Fibroblast of the aortic adventitia (primary cell): Measurements from ENCODE around the gene SMOC1. TPM values are rescaled to one million over a fixed set of nuclear protein-coding genes. Genes with fewer than 3 reads are reported as not detected.

ENCODE experiments used
- DNase-seq: peaks from one replicate; pipeline ENCODE4 v3.0.0-alpha.2; 2010; ENCODE audit warnings: low read depth
- H3K4me3 ChIP-seq: 2 replicates; pipeline ENCODE4 v1.5.1; 2011; ENCODE audit warnings: low read depth, mild to moderate bottlenecking, control low read depth, low read length, moderate library complexity
- total RNA-seq: library from RNA; depleted of rRNA; stranded (reverse); fragments of >200 nt; gene quantifications from 2 replicates; pipeline ENCODE4 v1.2.3, GENCODE V29; 2012; ENCODE audit warnings: low replicate concordance
- TF ChIP-seq, protein P1 (sequence below): IDR thresholded peaks from 2 replicates; pipeline ENCODE4 v1.5.1; 2011; ENCODE audit warnings: mild to moderate bottlenecking, low read length, control low read depth, inconsistent platforms; ENCODE audit not compliant: insufficient read depth

Gene SMOC1
- total RNA-seq, 1 donor: 1.1 TPM

DNA sequence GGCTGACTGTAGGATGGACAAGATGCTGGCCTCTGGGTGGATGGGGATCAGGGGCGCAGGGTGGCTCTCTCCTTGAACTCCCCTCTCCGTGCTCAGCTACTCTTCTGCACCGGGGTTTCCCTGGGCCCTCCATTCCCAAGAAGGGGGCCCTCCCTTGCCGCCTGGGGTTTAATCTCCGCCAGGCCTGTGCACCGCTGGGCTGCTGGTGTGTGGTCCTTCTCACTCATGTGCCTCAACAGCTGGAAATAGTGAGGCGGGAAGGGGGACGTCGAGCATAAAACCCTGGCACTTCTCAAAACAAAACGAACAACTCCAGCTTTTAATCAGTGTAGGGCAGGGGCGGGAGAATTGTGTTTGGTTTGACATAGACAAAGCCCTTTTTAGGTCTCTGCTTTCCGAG is 19.0 kb upstream of the SMOC1 start:
- TF ChIP-seq, protein P1, sequence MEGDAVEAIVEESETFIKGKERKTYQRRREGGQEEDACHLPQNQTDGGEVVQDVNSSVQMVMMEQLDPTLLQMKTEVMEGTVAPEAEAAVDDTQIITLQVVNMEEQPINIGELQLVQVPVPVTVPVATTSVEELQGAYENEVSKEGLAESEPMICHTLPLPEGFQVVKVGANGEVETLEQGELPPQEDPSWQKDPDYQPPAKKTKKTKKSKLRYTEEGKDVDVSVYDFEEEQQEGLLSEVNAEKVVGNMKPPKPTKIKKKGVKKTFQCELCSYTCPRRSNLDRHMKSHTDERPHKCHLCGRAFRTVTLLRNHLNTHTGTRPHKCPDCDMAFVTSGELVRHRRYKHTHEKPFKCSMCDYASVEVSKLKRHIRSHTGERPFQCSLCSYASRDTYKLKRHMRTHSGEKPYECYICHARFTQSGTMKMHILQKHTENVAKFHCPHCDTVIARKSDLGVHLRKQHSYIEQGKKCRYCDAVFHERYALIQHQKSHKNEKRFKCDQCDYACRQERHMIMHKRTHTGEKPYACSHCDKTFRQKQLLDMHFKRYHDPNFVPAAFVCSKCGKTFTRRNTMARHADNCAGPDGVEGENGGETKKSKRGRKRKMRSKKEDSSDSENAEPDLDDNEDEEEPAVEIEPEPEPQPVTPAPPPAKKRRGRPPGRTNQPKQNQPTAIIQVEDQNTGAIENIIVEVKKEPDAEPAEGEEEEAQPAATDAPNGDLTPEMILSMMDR: no peak
- no peak for DNase-seq

DNA sequence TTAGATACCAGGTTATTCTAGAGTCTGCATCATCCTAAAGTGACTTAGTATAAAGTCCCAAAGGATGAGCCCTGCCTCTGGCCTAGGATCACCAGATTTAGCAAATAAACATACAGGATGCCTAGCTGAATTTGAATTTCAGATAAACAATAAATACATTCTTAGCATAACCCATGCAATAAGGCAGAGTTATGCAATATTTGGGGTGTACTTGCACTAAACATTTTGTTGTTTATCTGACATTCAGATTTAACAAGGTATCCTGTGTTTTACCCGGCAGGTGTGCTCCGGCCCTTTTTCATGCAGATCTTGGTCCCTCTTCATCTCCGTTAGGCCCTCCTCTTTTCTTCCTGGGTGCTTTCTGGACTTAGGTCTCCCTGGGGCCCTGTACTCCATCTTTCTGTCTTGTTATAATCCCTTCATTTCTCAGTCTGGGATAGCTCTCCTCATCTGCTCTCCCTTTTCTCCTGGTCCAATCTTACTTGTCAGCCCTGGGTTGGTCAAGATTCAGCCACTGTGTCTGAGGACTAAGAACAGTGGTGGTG is 18.1 kb upstream of the SMOC1 start:
- TF ChIP-seq, protein P1: no peak
- no peak for DNase-seq
- no peak overlapping the region for H3K4me3 ChIP-seq

More for the DNA sequence above, 19.0 kb upstream of the SMOC1 start:
- H3K4me3 ChIP-seq: no peak overlapping the region

DNA sequence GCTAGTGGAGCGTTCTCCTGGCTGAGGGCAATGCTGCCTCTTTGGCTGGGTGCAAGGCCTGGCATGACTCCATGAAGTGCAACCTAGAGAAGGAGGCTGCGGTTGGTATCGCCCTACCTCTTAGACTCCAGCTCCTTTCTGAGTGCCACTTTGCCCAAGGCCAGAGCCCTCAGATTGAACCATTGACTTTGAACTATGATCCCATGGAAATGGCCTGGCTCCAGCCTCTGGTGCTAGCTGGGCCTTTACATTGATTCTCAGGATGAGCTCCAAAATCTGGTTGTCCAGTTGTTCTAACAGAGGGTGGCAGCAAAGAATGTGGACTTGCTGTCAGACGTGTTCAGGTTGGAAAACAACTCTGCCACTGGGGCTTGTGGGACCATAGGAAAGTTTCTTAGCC is 16.1 kb upstream of the SMOC1 start:
- TF ChIP-seq, protein P1: no peak
- no peak overlapping the region for H3K4me3 ChIP-seq
- no peak for DNase-seq

DNA sequence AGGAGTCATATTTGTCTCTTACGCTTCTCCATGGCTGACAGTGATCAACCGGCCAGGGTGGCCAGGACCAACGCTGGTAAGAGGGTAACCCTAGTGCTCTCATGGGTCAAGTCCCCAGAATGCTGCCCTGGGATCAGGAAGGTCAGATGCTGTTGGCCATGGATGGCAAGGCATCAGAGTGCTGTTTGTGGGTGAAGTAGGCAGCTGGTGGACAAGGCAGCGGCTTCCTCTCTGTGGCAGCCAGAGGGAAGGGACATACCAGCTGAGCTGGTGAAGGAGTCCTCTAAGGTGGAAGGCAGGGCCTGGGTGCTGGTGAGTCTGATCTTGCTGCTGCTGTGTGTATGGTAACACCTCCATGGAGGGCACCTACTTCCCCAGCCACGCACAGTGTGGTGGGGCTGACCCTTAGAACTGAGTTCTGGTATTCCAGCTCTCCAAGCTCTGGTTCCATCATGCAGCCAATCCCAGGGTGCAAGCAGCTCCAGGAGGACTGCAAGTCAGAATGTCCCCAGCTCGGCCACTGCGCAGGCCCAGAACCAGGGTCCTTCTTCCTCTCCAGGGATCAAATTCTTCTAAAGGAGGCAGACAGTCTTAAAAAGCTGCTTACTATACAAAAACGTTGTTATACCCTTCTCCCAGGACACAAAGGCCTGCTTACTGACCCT is 13.4 kb upstream of the SMOC1 start:
- no peak overlapping the region for H3K4me3 ChIP-seq
- no peak for DNase-seq
- TF ChIP-seq, protein P1: no peak

DNA sequence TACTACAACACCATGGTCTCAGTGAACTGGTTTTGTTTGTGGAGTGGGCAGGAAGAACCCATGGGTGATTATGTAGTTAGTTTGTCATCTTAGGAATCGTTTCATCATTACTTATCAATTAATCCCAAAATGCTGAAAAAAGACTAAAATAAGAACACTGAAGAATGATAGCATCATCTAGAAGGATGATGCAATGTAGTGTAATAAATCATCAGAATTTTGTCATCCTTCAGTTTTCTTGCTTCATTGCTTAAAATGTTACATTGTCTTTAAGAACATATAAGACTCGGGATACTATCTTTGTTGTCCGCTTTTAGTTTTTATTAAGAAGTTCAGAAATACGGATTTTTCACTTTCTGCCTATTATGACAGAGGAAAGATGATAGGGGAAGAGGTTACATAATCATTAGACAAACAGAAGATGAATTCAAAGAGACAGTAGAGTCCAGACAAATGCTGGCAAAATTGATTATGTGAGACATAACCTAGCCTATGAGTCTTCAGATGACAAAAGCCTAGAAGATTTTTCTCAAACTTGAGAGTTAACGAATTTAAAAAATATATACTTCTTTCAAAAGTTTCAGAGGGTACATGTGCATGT is 10.8 kb upstream of the SMOC1 start:
- H3K4me3 ChIP-seq: no peak overlapping the region
- no peak for DNase-seq
- TF ChIP-seq, protein P1: no peak

DNA sequence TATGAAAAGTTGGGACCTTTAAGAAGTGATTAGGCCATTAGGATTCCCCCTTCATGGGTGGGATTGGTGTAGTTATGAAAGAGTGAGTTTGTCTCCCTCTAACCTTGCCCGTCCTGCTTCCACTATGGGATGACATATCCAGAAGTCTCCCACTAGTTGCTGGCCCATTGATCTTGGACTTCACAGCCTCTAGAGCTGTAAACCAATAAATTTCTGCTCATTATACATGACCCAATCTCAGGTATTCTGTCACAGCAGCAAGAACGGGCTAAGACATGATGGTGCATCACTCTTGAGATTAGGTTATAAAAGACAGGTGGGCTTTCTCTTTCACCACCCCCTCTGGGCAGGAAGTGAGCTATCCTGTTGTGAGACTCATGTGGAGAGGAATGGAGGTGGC is 8.6 kb upstream of the SMOC1 start:
- TF ChIP-seq, protein P1: no peak
- H3K4me3 ChIP-seq: no peak overlapping the region
- no peak for DNase-seq
